Endothelial cell of umbilical vein (primary cell): ENCODE data around the gene BAG3. TPM values are rescaled to one million over a fixed set of nuclear protein-coding genes. Genes with fewer than 3 reads are reported as not detected.

Experiments used
- BruUV-seq: library from RNA; stranded (reverse); fragments of 400-500 nt; replicated peaks from 2 replicates; lab custom pipeline; 2021; lab: Mats Ljungman, UMichigan
- CTCF ChIA-PET: fragments of 300-600, 350-600 bp; sonication (Branson Sonifier 250); formaldehyde crosslinking; loops from one replicate; lab custom pipeline; 2021; ENCODE audit warnings: antibody characterized with exemption, inconsistent platforms; lab: Charles Lee
- POLR2A ChIA-PET: fragments of 300-600, 350-600 bp; sonication (Branson Sonifier 250); formaldehyde crosslinking; loops from one replicate; lab custom pipeline; 2021; ENCODE audit warnings: antibody characterized with exemption, inconsistent platforms; lab: Charles Lee
- DNase-seq: peaks from one replicate; pipeline ENCODE4 v3.0.0-alpha.2; 2011; ENCODE audit warnings: low read depth, low spot score
- FAIRE-seq: peaks from 2 replicates; lab custom pipeline; 2011; peaks lifted over from hg19 to GRCh38; lab: Jason Lieb, UNC
- H2AFZ ChIP-seq: 2 replicates; pipeline ENCODE4 v1.6.0; 2012; ENCODE audit warnings: low read depth, low read length, control low read depth, inconsistent platforms
- H3K27ac ChIP-seq: 2 replicates; pipeline ENCODE4 v1.5.1; 2011; ENCODE audit warnings: low read depth, mild to moderate bottlenecking, control low read depth, low read length, moderate library complexity; ENCODE audit not compliant: insufficient read depth
- H3K27me3 ChIP-seq, 2 experiments: 2 replicates each; pipeline versions ENCODE4 v1.6.0 to v1.6.1; 2011; ENCODE audit warnings: low read length in 2 of 2, mixed read lengths in 1 of 2; ENCODE audit not compliant: control insufficient read depth in 2 of 2, insufficient read depth in 2 of 2
- H3K36me3 ChIP-seq, 2 experiments: 2 replicates in 1 of 2; 3 replicates in 1 of 2; pipeline ENCODE4 v1.5.1; 2011; ENCODE audit warnings: low read length in 2 of 2, mild to moderate bottlenecking in 1 of 2, moderate library complexity in 1 of 2; ENCODE audit not compliant: control insufficient read depth in 2 of 2, insufficient read depth in 2 of 2; ENCODE audit errors: extremely low read depth in 1 of 2
- H3K4me1 ChIP-seq: 3 replicates; pipeline ENCODE4 v1.5.1; 2011; ENCODE audit warnings: mild to moderate bottlenecking, low read length; ENCODE audit not compliant: control insufficient read depth, insufficient read depth; ENCODE audit errors: extremely low read depth
- H3K4me2 ChIP-seq: 2 replicates; pipeline ENCODE4 v1.6.1; 2011; ENCODE audit warnings: low read length, control low read depth, mixed read lengths; ENCODE audit not compliant: insufficient read depth
- H3K4me3 ChIP-seq, 3 experiments: fragments of 200-600 bp in 1 of 3; sonication (generic), shearing (Covaris generic) in 1 of 3; replicated peaks in 1 of 3; 2 replicates each; pipeline ENCODE4 v1.5.1; 2011 to 2016; ENCODE audit warnings: control low read depth in 3 of 3, low read length in 3 of 3, mild to moderate bottlenecking in 2 of 3, inconsistent platforms in 1 of 3, low read depth in 1 of 3, moderate library complexity in 1 of 3; ENCODE audit not compliant: insufficient read depth in 1 of 3
- H3K79me2 ChIP-seq: 2 replicates; pipeline ENCODE4 v1.6.0; 2012; ENCODE audit warnings: low read length, inconsistent platforms; ENCODE audit not compliant: control insufficient read depth, insufficient read depth
- H3K9ac ChIP-seq: replicated peaks from 2 replicates; pipeline ENCODE3; 2011; ENCODE audit warnings: low read length, control low read depth; ENCODE audit not compliant: insufficient read depth; ENCODE audit errors: extremely low read depth
- H3K9me1 ChIP-seq: replicated peaks from 3 replicates; pipeline ENCODE4 v1.6.0; 2011; ENCODE audit warnings: mild to moderate bottlenecking, low read length; ENCODE audit not compliant: control insufficient read depth, insufficient read depth; ENCODE audit errors: extremely low read depth
- H3K9me3 ChIP-seq: replicated peaks from 2 replicates; pipeline ENCODE4 v1.5.1; 2012; ENCODE audit warnings: low read length, inconsistent platforms; ENCODE audit not compliant: control insufficient read depth, insufficient read depth
- H4K20me1 ChIP-seq: replicated peaks from 2 replicates; pipeline ENCODE3; 2011; ENCODE audit warnings: mild to moderate bottlenecking, low read length; ENCODE audit not compliant: control insufficient read depth, insufficient read depth; ENCODE audit errors: extremely low read depth
- EZH2 ChIP-seq: IDR thresholded peaks from 2 replicates; pipeline ENCODE4 v1.6.1; 2012; ENCODE audit warnings: borderline replicate concordance, low read depth, mild to moderate bottlenecking, moderate library complexity, low read length, inconsistent platforms; ENCODE audit not compliant: severe bottlenecking
- FOS ChIP-seq: IDR thresholded peaks from 2 replicates; pipeline ENCODE4 v1.6.1; 2011; ENCODE audit warnings: mild to moderate bottlenecking, low read length, moderate library complexity, borderline replicate concordance; ENCODE audit not compliant: insufficient read depth
- GATA2 ChIP-seq: IDR thresholded peaks from 2 replicates; pipeline ENCODE4 v1.7.0; 2011; ENCODE audit warnings: low read depth, mild to moderate bottlenecking, moderate library complexity, mixed read lengths, low read length; ENCODE audit not compliant: insufficient read length, insufficient read depth
- JUN ChIP-seq: IDR thresholded peaks from 2 replicates; pipeline ENCODE4 v1.6.1; 2011; ENCODE audit warnings: borderline replicate concordance, low read depth; ENCODE audit not compliant: insufficient read length, insufficient read depth
- MYC ChIP-seq: IDR thresholded peaks from one replicate; pipeline ENCODE4 v1.6.1; 2011; ENCODE audit warnings: mild to moderate bottlenecking, low read depth, low read length
- POLR2A ChIP-seq: IDR thresholded peaks from 2 replicates; pipeline ENCODE4 v1.6.1; 2012; ENCODE audit warnings: low read depth, mild to moderate bottlenecking, control low read depth, low read length
- POLR2AphosphoS5 ChIP-seq: IDR thresholded peaks from 2 replicates; pipeline ENCODE4 v1.6.1; 2012; ENCODE audit warnings: low read depth, mild to moderate bottlenecking, control low read depth, low read length, moderate library complexity; ENCODE audit not compliant: insufficient read depth
- dilution Hi-C: fragments of 300-500 bp; cut with MboI; formaldehyde crosslinking; loops from one replicate; pipeline ENCODE4 v1.15.0; 2019; ENCODE audit warnings: low sequenced_read_pairs; ENCODE audit not compliant: extremely low pct_ligation_motif_present
- intact Hi-C: fragments of 100-400 bp; cut with micrococcal nuclease; formaldehyde crosslinking; loops from one replicate; pipeline ENCODE4 v1.10.0; 2022
- polyA plus RNA-seq, 4 experiments: library from polyadenylated mRNA; depleted of rRNA in 3 of 4; stranded (reverse) in 3 of 4; unstranded in 1 of 4; fragments of >200 nt; gene quantifications; 2 replicates each; pipeline versions ENCODE4 v1.2.1 to v1.2.3, GENCODE V29; 2011 to 2012; ENCODE audit warnings: missing spikeins in 1 of 4
- total RNA-seq: library from RNA; stranded (reverse); gene quantifications from 2 replicates; pipeline ENCODE4 v1.2.3, GENCODE V29; 2021
- TF ChIP-seq, protein P1 (sequence below): IDR thresholded peaks from 2 replicates; pipeline ENCODE4 v1.6.1; 2011; ENCODE audit not compliant: insufficient read depth, insufficient read length
- TF ChIP-seq, protein P2 (sequence below), 2 donors: IDR thresholded peaks; 1 replicate in 1 of 2; 2 replicates in 1 of 2; pipeline ENCODE4 v1.5.1; 2011; ENCODE audit warnings: low read length in 2 of 2, mild to moderate bottlenecking in 2 of 2, moderate library complexity in 2 of 2, control low read depth in 1 of 2, inconsistent platforms in 1 of 2, low read depth in 1 of 2; ENCODE audit not compliant: insufficient read depth in 1 of 2; ENCODE audit errors: extremely low read depth in 1 of 2

Gene BAG3
- total and polyA plus RNA-seq, 2 donors (not counting 3 experiments of a cell fraction or from before 2014, with no cell fraction given): 25.2 to 66.7 TPM

DNA sequence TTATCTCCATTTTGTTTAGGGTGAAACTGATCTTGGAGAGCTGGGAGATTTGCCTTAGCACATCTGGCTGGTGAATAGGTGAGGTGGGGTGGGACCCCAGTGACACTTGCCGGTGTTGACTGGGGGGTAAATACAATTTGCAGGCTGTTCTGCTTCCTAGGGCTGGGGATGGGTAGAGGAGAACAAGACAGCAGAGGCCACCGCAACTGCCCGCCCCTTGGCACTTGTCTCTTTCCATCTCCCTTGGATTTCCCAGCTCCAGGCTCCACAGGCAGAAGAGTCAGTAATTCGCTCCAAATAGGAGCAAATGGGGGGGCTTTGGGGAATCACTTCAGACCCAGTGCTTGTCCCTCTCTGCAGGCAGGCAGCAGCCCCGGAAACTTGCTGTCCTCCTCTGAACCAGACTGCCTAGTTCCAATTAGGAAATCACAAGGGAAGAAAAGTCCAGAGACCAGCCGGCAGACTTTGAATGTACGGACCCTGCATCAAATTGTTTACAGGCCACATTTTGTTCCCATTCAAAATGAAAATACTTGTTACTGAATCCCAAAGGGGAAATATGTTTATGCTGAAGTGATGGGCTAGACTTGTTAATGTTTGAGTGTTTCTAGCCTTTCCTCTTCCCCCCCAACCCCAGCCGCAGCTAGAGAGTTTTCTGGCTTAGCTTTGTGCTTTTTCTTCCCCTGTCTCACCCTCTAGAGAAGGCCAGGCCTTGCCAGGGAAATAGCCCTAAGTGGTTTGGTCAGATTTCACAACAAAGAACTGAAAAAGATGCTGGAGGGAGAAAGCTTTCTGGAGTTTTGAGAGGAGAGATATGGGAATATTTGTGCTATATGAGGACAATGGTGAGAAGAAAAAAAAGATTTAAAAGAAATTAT lies 64.7 kb downstream of the BAG3 start:
- POLR2A ChIA-PET: no interaction called here
- no peaks in the 10 kb centered on the region for H3K4me1 ChIP-seq
- dilution Hi-C loops (no loop called here), intact Hi-C loops (no loop called here)
- no peaks in the 10 kb centered on the region for H3K79me2 ChIP-seq
- DNase-seq: no peak
- H3K9me1 ChIP-seq: no peaks in the 10 kb centered on the region
- no TSS peak for BruUV-seq
- no peaks in the 10 kb centered on the region for H4K20me1 ChIP-seq
- no peak overlapping the region for H3K27ac ChIP-seq
- H3K4me2 ChIP-seq: no peak overlapping the region
- H3K36me3 ChIP-seq: no peaks in the 10 kb centered on the region
- FAIRE-seq: no peak
- no peak overlapping the region for H2AFZ ChIP-seq
- CTCF ChIA-PET: interaction anchor here (0.8 to 1.6 kb wide), 4 partner anchors 9 to 29 kb away, joined by 3 to 6 read pairs (median 4); partner anchors contain the start of gene INPP5F
- H3K9me3 ChIP-seq: no peaks in the 10 kb centered on the region
- no peak overlapping the region for H3K4me3 ChIP-seq
- H3K27me3 ChIP-seq: no peaks in the 10 kb centered on the region
- TF ChIP-seq MYC (no peak), FOS (no peak), POLR2AphosphoS5 (no peak)
- TF ChIP-seq, protein P1, sequence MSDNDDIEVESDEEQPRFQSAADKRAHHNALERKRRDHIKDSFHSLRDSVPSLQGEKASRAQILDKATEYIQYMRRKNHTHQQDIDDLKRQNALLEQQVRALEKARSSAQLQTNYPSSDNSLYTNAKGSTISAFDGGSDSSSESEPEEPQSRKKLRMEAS: no peak
- no peak overlapping the region for H3K9ac ChIP-seq

DNA sequence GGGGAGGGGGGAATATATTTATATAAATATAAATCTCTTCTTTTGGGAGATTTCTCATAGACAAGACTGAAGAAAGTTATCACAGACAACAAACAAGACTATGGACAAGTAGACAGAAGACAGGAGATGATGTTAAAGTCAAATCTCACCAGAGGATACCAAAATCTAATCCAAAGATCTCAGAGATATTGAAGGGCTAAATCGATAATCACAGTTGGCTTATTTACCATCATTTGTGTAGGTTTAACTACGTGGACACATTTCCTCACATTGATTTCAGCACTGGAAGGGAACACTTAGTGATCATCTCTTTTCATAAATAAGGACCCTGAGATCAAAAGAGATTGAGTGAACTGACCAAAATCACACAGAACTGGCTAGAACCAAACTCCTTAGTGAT lies 72.0 kb downstream of the BAG3 start:
- Histone ChIP-seq H3K27me3 (no peaks in the 10 kb centered on the region), H4K20me1 (no peaks in the 10 kb centered on the region), H2AFZ (no peak overlapping the region), H3K9me1 (no peaks in the 10 kb centered on the region), H3K9ac (no peak overlapping the region), H3K79me2 (peaks cover 16% of the 10 kb centered on the region), H3K36me3 (no peaks in the 10 kb centered on the region), H3K4me1 (peaks cover 20% of the 10 kb centered on the region), H3K4me3 (no peak overlapping the region), H3K4me2 (no peak overlapping the region), H3K27ac (no peak overlapping the region), H3K9me3 (no peaks in the 10 kb centered on the region)
- TF ChIP-seq FOS (no peak), POLR2AphosphoS5 (no peak), POLR2A (no peak), JUN (no peak), GATA2 (no peak), MYC (no peak), EZH2 (no peak)
- TF ChIP-seq, protein P1: no peak
- TF ChIP-seq, protein P2, sequence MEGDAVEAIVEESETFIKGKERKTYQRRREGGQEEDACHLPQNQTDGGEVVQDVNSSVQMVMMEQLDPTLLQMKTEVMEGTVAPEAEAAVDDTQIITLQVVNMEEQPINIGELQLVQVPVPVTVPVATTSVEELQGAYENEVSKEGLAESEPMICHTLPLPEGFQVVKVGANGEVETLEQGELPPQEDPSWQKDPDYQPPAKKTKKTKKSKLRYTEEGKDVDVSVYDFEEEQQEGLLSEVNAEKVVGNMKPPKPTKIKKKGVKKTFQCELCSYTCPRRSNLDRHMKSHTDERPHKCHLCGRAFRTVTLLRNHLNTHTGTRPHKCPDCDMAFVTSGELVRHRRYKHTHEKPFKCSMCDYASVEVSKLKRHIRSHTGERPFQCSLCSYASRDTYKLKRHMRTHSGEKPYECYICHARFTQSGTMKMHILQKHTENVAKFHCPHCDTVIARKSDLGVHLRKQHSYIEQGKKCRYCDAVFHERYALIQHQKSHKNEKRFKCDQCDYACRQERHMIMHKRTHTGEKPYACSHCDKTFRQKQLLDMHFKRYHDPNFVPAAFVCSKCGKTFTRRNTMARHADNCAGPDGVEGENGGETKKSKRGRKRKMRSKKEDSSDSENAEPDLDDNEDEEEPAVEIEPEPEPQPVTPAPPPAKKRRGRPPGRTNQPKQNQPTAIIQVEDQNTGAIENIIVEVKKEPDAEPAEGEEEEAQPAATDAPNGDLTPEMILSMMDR (IDR thresholded peaks at IDR 0.05; ENCODE audit: extremely low read depth in 1 of 2, insufficient read depth in 1 of 2, low read depth in 1 of 2, low read length in 2 of 2): no peak
- no peak for FAIRE-seq
- CTCF ChIA-PET: interaction anchor here (1.1 kb wide), 1 partner anchor 9 kb away, joined by 3 read pairs; no protein-coding TSS in a partner anchor
- intact Hi-C loops: no loop called here
- BruUV-seq: no TSS peak
- dilution Hi-C loops: no loop called here
- DNase-seq: no peak
- POLR2A ChIA-PET: no interaction called here
